WTC11 (cell line): ENCODE data around the gene ASB3.

Source experiments
- ATF3 ChIP-seq: sonication (generic); formaldehyde crosslinking; conservative IDR thresholded peaks from 2 replicates; pipeline ENCODE4 v1.8.1; 2022; ENCODE audit warnings: mild to moderate bottlenecking, missing genetic modification reagents
- CTCF ChIP-seq: fragments of 200-600 bp; IDR thresholded peaks from 2 replicates; pipeline ENCODE4 v1.8.0; 2022; ENCODE audit warnings: antibody characterized with exemption
- FOXP1 ChIP-seq: sonication (generic); formaldehyde crosslinking; IDR thresholded peaks from 2 replicates; pipeline ENCODE4 v1.8.0; 2022; ENCODE audit warnings: missing genetic modification reagents, mild to moderate bottlenecking, moderate library complexity, borderline replicate concordance
- MXD4 ChIP-seq: fragments of 250-450 bp; sonication (Bioruptor Pico); IDR thresholded peaks from 2 replicates; pipeline ENCODE4 v1.8.0; 2021; ENCODE audit warnings: mild to moderate bottlenecking, moderate library complexity, borderline replicate concordance
- NFYB ChIP-seq: sonication (generic); formaldehyde crosslinking; conservative IDR thresholded peaks from 2 replicates; pipeline ENCODE4 v1.8.0; 2022; ENCODE audit warnings: low read depth, missing genetic modification reagents
- NR1H2 ChIP-seq: sonication (generic); formaldehyde crosslinking; IDR thresholded peaks from 2 replicates; pipeline ENCODE4 v1.9.0; 2021; ENCODE audit warnings: mild to moderate bottlenecking, moderate library complexity, missing genetic modification reagents
- SMAD3 ChIP-seq: sonication (generic); formaldehyde crosslinking; IDR thresholded peaks from 2 replicates; pipeline ENCODE4 v1.8.0; 2022; ENCODE audit warnings: missing genetic modification reagents, mild to moderate bottlenecking, borderline replicate concordance
- SMAD4 ChIP-seq: sonication (generic); formaldehyde crosslinking; IDR thresholded peaks from 2 replicates; pipeline ENCODE4 v1.8.0; 2022; ENCODE audit warnings: mild to moderate bottlenecking, missing genetic modification reagents
- TCF7 ChIP-seq: sonication (generic); formaldehyde crosslinking; IDR thresholded peaks from 2 replicates; pipeline ENCODE4 v1.8.0; 2022; ENCODE audit warnings: mild to moderate bottlenecking, low read depth, missing genetic modification reagents, moderate library complexity
- USF1 ChIP-seq: sonication (generic); formaldehyde crosslinking; IDR thresholded peaks from 2 replicates; pipeline ENCODE4 v1.8.0; 2022; ENCODE audit warnings: mild to moderate bottlenecking, missing genetic modification reagents
- ZNF121 ChIP-seq: sonication (generic); formaldehyde crosslinking; IDR thresholded peaks from 2 replicates; pipeline ENCODE4 v1.8.0; 2023; ENCODE audit warnings: missing genetic modification reagents
- ZNF263 ChIP-seq: sonication (generic); formaldehyde crosslinking; IDR thresholded peaks from 2 replicates; pipeline ENCODE4 v1.8.1; 2022; ENCODE audit warnings: low read depth, mild to moderate bottlenecking, moderate library complexity, missing genetic modification reagents
- ZNF512 ChIP-seq: sonication (generic); formaldehyde crosslinking; IDR thresholded peaks from 2 replicates; pipeline ENCODE4 v1.8.1; 2022; ENCODE audit warnings: missing genetic modification reagents, borderline replicate concordance

GRCh38 chr2:53724536-53724935 lies 62.2 kb downstream of the ASB3 start:
- no peak for TF ChIP-seq CTCF
- TF ChIP-seq MXD4 (CRISPR knock-in tag), result no peak
- no peak for TF ChIP-seq TCF7
- no peak for TF ChIP-seq NR1H2 (CRISPR knock-in tag)
- no peak for TF ChIP-seq ZNF512 (CRISPR knock-in tag)
- TF ChIP-seq USF1 (CRISPR knock-in tag), result no peak
- TF ChIP-seq ZNF121, result no peak
- TF ChIP-seq ZNF263 (CRISPR knock-in tag), result no peak
- TF ChIP-seq FOXP1 (CRISPR knock-in tag), result no peak
- TF ChIP-seq SMAD4 (CRISPR knock-in tag), result no peak
- TF ChIP-seq ATF3 (CRISPR knock-in tag), result no peak
- no peak for TF ChIP-seq SMAD3 (CRISPR knock-in tag)
- TF ChIP-seq NFYB (CRISPR knock-in tag), result no peak
